ENCODE data around the gene NLGN1.

NLGN1 gene

DNA sequence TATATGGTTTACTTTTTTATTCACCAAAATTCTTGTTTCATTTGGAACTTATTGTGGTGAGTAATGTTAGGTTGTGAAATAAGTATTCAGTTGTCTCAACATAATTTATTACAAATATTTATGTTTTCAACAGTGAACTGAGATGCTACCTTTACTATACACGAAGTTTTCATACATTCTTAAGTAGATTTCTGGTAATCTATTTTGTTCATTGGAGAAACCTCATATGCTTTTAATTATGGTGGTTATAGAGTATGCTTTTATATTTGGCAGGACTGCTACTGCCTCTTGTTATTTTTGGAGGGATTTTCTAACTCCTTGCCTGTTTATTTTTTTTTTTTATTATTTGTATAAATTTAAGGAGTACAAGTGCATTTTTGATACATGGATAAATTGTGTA, 253.1 kb downstream of the NLGN1 start:
- no peak for DNase-seq

DNA sequence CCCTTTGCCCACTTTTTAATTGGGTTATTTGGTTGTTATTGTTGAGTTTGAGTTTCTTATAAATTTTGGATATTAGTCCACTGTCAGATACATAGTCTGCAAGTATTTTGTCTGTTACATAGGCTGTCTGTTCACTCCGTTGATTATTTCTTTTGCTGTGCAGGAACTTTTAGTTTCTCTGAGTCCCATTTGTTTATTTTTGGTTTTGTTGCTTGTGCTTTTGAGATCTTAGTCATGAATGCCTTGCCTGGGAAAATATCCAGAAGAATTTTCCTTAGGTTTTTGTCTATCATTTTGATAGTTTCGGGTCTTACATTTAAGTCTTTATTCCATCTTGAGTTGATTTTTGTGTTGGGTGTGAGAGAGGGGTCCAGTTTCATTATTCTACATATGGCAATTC, 254.5 kb downstream of the NLGN1 start:
- DNase-seq = no peak

DNA sequence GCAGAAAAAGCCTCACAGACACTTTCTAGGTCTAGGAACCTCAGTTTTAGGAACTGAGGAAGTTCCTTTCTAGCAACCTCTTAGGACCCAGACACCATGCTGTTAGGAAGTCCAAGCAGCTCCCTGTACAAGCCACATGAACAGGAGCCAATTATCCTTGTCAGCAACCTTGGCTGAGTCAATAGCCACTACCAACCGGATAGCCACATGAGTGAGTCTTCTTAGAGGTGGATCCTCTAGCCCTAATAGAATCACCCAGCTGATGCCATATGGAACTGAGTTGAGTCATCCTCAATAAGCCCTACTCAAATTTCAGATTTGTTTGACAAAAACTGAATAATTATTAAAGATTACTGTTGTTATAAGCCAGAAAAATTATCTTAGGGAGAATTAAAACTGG, 256.2 kb downstream of the NLGN1 start:
- no peak for DNase-seq

DNA sequence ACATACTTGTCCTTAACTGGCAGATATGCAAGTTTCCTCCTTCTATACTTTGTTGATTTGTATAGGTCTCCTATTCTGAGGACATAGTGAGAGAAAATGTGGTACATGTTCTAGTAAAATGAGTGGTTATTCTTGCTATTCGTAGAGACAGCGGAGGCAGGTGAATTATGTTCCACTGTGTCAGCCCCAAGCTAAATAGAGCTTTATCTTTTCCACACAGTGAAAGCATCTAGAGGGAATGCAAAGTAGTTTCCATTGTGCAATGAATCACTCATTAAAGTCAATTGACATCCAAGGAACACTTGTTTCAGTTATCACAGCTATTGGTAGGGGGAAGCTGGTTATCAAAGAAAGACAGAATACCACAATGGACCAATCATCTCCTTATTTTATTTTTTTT, 262.4 kb downstream of the NLGN1 start:
- no peak for DNase-seq

DNA sequence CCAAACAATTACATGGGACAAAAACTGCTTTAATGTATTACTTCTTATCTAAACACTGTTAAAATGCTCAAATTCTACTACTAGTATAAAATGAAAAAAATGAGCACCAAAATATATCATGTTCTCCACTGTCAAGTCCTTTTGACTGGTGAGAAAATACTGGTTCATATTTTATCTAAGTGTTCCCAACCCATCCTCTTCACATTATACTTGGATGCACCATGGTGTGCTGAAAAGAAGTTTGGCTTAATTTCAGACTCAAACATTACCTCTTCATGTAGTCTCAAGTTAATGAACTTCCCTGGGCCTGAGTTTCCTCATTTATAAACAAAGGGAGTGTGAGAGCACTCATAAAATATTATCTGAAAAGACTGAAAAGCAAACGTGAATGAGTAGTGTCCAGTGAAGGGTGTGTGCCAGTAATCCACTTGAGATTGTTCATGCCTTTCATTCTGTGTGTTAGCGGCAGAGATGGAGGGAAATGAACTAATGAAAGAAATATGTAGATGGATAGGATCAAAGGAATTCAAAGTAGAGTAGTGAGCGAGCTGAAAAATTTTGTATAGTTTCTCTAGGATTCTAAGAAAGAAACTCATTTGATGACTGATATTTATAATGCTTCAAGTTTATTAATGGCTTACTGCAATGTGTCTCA, 263.2 kb downstream of the NLGN1 start:
- no peak for DNase-seq

DNA sequence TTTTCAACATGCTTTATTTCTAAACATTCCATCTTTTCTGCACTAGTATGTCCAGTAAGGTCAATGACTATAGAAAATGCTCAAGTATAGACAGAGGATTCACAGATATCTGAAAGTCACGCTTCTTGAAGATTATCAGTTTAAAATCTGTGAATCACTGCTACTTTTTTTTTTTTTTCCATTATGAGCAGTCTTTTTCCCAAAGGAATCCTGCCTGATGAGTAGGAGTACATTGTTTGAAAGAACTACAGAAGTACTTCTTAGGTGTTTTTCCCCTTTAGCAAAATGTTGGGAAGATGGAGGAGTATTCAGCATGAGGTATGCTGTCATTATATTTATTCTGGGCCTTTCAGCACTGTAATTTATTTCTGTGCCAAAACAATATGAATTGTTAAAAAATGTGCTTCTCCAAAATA, 266.2 kb downstream of the NLGN1 start:
- DNase-seq = no peak

DNA sequence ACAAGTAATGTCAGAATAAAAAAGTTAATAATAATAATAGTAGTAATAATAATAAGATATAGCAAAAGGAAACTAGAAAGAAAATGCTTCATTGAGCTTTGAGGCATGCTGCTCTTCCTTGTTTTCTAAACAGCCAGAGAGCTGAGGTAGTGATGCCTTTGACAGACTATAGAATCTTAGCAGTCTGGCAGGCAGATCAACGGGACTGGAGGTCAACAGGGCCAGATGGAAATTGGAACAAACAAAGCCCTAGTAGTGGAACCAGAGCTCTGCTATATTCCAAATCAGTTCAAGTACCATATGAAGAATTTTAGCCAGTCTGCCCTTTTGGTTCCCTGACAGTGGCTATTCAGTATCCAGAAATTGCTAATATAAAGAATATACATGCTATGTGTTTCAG, 278.6 kb downstream of the NLGN1 start:
- DNase-seq = no peak

DNA sequence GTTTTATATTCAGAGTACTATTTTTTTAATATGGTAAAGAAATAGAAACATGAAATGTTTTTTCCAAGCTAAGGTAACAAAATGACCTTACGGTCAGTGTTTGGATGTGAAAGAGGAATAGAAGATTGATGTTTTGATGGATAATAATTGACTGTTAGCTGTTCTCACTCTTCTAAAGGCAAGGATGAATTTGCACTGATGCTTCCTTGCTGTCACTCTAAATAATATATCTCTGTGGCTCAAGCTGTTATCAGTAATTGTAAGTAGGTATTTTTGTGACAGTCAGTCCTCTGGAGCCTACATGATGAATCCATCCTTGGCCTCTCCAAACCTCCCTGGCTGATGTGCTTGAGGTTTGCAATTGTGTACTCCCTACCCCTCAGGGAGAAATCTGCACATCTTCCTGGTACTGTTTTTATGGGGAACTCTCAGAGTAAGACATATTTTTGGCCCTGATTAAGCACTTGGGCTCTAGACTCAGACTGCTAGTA, 283.7 kb downstream of the NLGN1 start:
- no peak for DNase-seq

DNA sequence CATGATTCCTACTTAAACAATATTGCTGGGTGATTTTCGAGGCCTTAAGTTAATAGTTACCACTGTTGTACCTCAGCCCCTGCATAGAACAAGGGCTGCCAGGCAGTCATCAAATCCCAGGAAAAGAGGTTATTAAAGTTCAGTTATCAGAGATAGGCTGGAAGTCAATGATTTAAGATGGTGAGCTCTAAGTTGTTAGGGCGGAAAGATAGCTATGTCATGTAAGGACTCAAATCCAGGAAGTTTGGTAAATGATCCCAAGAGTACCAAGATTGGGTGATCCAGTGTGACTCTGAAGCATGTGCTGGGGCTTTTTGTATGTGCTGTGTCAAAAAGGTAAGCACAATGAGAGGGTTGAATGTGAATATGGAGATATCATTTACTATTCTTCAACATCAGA, 287.9 kb downstream of the NLGN1 start:
- DNase-seq = no peak

DNA sequence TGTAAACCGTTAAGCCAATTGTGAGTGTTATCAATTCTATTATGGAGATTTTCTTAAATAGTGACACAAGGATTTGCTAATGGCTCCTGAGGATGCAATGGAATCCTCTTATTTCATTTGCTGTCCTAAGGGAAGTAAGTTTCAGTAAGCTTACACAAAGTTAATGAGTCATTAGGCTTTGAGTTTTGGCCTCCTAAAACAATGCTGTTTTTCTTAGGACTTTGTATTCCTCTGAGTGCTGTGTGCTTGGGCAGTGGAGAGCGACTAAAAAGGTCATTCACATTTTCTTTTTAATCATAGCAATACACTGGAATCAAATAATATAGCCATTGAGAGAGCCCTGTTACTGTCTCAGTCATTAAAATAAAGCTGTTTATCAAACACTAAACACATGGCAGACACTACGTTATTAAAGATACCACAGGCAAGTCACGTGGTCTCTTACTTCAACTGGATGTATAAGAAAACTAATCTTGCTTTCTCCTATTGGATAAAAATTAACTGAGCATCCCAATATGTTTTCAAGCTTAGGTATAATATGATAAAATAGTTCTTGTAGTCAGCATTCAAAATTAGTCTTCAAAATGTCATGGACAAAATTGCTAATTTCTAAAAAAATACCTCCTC, 290.8 kb downstream of the NLGN1 start:
- no peak for DNase-seq

DNA sequence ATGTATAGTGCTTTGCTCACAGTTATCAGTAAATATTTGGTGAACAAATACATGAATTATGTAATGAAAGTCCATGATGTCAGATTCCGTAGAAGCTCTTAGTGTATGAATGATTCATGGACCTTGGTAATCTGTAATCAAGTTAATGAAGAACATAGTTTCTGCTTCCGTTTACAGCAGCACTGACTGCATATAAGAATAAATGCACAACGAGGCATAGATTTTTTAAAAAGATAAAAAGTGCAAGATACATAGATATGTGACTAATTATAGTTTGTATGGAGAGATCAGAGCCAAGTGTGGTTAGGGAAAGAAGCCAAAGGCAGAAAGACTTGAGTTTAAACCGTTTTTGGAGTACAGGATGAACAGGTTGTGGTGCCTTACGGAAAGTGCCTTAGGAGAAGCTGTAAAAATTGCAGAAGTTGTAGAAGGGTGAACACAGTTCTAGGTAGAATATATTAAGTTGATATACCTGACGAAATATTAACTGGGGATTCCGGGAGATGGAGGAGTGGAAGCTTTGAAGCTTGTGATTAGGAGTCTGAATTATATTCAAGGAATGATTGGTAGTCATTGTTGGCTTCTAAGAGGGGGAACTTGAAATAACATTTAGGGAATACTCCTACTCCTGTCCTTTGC, 293.1 kb downstream of the NLGN1 start:
- DNase-seq = no peak

DNA sequence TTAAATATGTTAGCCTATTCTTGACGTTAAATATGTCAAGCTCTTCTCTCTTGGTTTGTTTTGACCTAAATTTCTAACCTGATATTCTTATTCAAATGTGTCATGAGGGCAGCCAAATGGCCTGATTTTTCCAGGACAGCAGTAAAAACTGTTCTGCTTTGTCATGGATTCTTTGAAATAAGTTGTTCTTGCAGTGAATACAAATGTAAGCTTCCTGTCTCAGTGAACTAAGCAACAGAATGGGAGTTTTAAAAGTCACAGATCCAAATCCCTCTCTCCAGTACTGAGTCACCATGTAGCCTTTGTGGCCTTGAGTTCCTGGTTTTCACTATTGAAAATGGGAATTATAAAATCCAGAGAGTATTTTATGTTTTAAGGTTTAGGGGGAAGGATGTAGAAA, 301.8 kb downstream of the NLGN1 start:
- DNase-seq = no peak

DNA sequence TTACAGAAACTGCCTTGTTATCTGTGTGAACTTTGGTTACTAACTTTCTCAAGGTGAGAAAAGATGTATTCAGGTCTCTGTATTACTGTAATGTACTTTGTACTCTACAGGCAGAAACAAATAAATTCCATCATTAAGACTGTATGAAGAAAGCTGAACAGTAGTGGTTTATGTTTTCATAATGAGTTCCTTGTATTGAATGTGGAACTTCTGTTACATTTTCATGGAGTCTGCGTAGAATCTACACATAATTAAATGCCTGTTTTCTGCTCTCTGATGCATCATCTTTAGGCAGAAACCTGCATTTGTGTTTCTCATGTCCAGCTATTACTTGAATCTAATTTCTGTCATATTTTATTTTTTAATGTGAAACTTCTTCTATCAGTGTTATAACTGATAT, 302.8 kb downstream of the NLGN1 start:
- no peak for DNase-seq

DNA sequence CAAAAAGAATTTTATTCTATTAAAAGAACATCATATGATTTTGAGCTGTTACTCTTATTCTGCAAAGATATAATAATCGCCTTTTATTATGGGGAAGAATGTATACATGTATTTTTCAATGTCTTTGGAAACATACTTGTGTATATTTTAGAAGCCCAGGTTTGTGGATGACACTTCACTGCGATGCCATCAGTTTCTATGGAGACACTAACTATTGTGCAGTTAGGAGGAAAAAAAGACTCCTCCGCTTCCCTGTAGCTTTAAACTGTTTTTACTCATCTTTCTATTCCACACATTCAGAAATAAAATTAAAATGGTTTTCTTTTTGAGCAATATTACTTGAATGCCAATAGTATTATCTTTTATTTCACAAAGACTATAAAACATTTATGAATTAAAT, 305.0 kb downstream of the NLGN1 start:
- DNase-seq = no peak

DNA sequence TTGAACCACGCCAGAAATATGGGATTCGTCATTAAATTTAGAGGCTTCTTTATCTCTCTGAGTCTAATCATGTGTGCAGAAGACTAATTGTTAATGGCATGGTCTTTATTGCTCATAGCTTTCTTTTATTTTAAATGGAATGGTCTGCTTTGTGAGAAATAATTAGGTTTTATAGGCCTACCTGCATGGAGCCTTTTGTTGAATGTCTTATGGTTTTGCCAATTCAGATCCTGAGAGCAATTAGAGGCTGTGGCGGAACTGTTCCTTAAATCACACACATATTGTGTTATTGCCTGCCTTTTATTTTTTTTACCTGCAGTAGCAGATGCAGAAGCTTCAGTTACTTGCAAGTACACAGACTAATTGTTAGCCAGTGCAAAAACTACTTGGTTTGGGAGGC, 306.2 kb downstream of the NLGN1 start:
- no peak for DNase-seq

DNA sequence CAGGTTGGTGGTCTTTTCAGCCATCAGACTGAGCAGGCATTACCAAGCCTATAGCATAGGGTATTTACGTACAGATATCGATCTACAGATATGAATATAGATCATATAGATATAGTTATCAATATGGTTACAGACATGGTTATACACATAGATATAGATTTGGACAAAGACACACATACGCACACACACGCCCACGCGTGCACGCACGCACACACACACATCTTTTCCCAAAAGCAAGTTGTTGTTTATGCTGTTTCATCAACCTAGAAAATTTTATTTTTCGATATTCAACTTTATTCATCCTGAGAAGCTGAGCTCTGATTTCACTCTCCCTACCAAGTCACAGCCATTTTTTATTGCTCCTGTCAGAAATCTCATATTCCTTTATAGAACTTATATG, 309.1 kb downstream of the NLGN1 start:
- DNase-seq = no peak

DNA sequence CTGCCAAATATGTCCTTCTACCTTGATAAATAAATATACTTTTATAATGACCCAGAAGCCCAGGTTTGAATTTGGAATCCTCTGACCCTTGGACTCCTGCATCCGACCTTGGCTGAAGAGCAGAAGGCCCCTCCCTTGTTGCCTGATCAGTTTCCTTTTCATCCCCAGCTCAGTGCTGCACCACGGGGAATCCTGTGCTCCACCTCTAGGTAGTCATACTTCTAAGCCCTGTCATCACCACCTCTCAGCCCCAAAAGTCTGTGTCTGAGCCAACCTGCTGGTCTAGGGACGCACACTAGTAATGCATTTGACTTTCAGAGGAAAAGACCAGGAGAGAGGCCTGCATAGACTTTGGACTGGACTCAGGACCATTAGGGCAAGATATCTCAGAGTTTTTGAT, 310.6 kb downstream of the NLGN1 start:
- DNase-seq = no peak

DNA sequence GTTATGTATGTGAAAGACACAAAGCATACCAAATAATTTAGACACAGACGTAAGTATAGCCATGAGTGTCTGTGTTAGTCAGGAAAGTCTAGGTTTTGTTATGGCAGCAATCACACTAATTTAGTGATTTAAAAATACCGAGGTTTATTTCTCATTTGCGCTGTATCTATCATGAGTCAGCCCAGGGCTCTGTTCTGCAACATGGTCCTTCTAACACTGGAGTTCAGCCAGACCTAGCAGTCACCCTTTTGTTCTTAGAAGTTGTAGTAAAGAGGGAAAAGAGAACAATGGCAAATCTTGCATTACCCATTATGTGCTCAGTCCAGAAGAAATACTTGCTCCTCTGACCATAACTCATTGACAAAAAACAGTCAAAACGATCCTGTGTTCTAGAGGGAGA, 311.5 kb downstream of the NLGN1 start:
- DNase-seq = no peak

DNA sequence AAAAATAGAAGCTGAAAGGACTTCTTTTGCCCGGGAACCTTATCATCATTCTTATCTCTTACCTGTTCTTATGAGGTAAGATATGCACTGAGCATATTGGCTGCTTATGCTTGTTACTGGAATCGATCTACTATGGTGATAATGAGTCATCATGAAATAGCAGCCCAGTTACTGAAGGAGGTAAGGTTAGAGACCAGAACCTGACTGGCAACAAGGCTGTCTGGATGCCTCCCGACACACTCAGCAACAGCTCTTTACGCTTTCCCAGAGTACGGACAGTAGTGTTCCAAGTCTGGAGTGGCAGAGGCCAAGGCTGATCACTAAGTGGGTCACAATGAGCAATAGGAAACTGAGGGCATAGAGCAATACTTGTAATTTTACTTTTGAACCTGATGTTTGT, 314.1 kb downstream of the NLGN1 start:
- DNase-seq = no peak

DNA sequence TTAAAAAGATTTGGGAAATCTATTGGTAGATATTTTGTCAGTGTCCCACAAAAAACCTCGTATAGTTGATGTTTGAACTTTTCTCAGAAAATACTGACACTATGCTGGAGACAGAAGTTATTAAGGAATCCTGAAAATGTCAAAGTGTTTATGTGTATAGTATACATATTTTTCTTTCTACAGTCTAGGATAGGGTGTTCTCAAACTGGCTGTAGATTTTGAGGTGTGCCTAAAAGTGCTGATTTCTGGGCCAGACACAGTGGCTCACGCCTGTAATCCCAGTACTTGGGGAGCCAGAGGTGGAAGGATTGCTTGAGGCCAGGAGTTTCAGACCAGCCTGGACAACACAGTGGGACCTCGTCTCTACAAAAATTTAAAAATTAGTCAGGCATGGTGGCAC, 322.0 kb downstream of the NLGN1 start:
- DNase-seq = no peak

DNA sequence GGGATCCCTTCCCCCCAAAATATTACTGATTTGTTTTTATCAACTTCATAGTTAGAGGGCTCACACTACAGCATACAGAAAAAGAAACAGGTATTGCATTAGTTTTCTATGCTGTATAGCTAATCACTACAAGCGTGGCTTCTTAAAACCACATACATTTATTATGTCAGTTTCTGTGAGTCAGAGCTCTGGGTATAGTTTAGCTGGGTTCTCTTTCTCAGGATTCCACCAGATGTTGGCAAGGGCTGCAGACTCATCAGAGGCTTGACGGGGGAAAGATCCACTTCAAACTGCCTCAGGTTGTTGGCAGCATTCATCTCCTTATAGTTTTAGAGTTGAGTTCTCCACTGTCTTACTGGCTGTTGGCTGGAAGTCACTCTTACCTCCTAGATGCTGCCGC, 328.0 kb downstream of the NLGN1 start:
- DNase-seq = no peak

DNA sequence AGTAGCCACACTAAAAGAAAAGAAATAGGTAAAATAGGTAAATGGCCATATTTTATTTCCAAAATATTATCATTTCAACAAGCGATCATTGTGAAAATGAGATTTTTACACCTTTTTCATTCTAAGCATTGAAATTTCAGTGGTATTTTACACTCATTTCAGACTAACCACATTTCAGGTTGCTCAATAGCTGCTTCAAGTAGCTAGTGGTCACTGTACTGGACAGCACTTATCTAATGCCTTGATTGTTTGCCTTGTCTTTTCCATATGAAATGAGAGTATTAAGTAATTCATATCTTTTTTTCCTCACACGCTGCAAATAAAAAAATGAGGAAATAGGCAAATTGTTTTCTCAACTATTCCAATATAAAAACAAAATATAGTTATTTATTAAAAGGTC, 332.8 kb downstream of the NLGN1 start:
- DNase-seq = no peak

DNA sequence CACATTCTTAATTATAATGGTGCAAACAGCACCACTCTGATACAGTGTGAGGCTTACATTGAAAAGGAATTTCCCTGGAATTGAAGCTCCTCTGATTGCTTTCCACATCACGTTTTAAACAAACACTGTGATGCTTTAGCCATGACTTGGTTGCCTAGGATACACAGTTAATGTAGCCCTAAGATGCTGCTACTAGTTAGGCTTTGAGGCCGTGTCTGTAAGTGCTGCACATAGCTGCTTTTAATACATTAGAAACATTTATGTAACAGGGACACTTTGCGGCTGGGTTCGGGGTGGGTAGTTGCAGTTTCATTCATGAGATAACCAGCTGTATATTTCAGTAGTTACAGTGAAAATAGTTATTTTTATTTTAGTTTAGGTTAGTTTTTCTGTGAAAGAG, 334.7 kb downstream of the NLGN1 start:
- DNase-seq = no peak

DNA sequence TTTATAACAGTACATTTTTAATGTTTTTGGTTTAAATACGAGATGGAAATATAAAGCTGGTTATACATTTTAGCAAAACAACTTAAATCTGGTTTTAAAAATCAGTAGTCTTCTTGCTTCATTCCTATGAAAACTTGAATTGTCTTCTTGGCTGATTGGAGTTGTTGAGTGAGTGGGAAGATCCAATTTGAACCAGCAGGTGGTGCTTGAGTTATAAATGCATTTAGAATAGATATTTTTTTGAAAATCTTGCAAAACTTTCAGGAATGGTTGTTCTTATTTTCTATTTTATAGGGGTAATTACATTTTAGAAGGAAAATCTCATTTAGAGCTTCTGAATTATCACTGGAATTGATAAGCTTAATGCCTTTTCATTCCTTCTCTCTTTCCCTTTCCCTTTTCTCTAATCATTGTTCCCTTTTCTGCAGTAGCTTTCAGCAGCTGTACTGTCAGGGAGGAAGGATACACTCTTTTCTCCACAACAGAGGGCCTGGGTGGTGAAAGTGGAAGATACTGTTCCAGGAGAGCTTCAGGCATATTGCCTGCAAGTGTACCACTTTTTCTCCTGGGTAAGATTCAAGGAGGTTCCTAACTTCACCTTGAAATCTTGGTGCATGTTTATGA, 335.6 kb downstream of the NLGN1 start:
- no peak for DNase-seq

Measured in activated CD8-positive, alpha-beta memory T cell treated with anti-CD3 and anti-CD28 coated beads for 24 hours (primary cell).